Neural cell (in vitro differentiated cells): ENCODE results near the gene DGCR8.

Source experiments
- CTCF ChIP-seq: fragments of 450-650 bp; IDR thresholded peaks from 2 replicates; pipeline ENCODE4 v1.5.1; 2014; ENCODE audit warnings: antibody characterized with exemption, mild to moderate bottlenecking, moderate library complexity; ENCODE audit not compliant: poor library complexity, severe bottlenecking
- EP300 ChIP-seq: fragments of 450-650 bp; conservative IDR thresholded peaks from 2 replicates; pipeline ENCODE4 v1.6.1; 2014; ENCODE audit warnings: antibody characterized with exemption, mild to moderate bottlenecking, moderate library complexity; ENCODE audit not compliant: poor library complexity, severe bottlenecking
- EZH2 ChIP-seq: fragments of 200-600, 300-800 bp; shearing (Covaris generic), sonication (generic); IDR thresholded peaks from 2 replicates; pipeline ENCODE4 v1.6.1; 2014; ENCODE audit warnings: antibody characterized with exemption, low read length, borderline replicate concordance, mild to moderate bottlenecking; ENCODE audit not compliant: insufficient read depth, poor library complexity, severe bottlenecking
- POLR2AphosphoS5 ChIP-seq: IDR thresholded peaks from 2 replicates; pipeline ENCODE4 v1.6.1; 2012
- RAD21 ChIP-seq: fragments of 450-650 bp; conservative IDR thresholded peaks from 2 replicates; pipeline ENCODE4 v1.6.1; 2014; ENCODE audit warnings: antibody characterized with exemption, mild to moderate bottlenecking, moderate library complexity
- REST ChIP-seq: IDR thresholded peaks from 2 replicates; pipeline ENCODE4 v1.6.1; 2012; ENCODE audit warnings: borderline replicate concordance
- SMC3 ChIP-seq: fragments of 450-650 bp; conservative IDR thresholded peaks from 2 replicates; pipeline ENCODE4 v1.6.1; 2014; ENCODE audit warnings: antibody characterized with exemption, mild to moderate bottlenecking, moderate library complexity; ENCODE audit not compliant: poor library complexity
- TAF1 ChIP-seq: IDR thresholded peaks from 2 replicates; pipeline ENCODE4 v1.6.1; 2012; ENCODE audit warnings: low read depth

GRCh38 chr22:20034143-20034542, 45.9 kb upstream of the DGCR8 start:
- TF ChIP-seq CTCF (no peak), SMC3 (no peak), REST (no peak), RAD21 (no peak), POLR2AphosphoS5 (no peak), EZH2 (no peak), EP300 (no peak), TAF1 (no peak)
